Mucosa of stomach (tissue), 1 donor: ENCODE measurements around the gene PRR12.

Experiments
- H3K27me3 ChIP-seq: one replicate; pipeline ENCODE4 v1.7.0; 2013; ENCODE audit warnings: mild to moderate bottlenecking, low read length; ENCODE audit not compliant: control insufficient read depth, insufficient read depth
- H3K36me3 ChIP-seq: one replicate; pipeline ENCODE4 v1.7.0; 2013; ENCODE audit warnings: low read length; ENCODE audit not compliant: control insufficient read depth, insufficient read depth
- H3K4me1 ChIP-seq: one replicate; pipeline ENCODE4 v1.7.0; 2013; ENCODE audit warnings: mild to moderate bottlenecking, low read length; ENCODE audit not compliant: control insufficient read depth, insufficient read depth
- H3K4me3 ChIP-seq: one replicate; pipeline ENCODE4 v1.7.0; 2013; ENCODE audit warnings: low read length
- H3K9ac ChIP-seq: one replicate; pipeline ENCODE4 v1.7.0; 2013; ENCODE audit warnings: mild to moderate bottlenecking, low read length, moderate library complexity
- H3K9me3 ChIP-seq: one replicate; pipeline ENCODE4 v1.7.0; 2013; ENCODE audit warnings: mild to moderate bottlenecking, low read length, moderate library complexity; ENCODE audit not compliant: control insufficient read depth
- donor health status: Pancreatic carcinoma.

PRR12 gene, protein sequence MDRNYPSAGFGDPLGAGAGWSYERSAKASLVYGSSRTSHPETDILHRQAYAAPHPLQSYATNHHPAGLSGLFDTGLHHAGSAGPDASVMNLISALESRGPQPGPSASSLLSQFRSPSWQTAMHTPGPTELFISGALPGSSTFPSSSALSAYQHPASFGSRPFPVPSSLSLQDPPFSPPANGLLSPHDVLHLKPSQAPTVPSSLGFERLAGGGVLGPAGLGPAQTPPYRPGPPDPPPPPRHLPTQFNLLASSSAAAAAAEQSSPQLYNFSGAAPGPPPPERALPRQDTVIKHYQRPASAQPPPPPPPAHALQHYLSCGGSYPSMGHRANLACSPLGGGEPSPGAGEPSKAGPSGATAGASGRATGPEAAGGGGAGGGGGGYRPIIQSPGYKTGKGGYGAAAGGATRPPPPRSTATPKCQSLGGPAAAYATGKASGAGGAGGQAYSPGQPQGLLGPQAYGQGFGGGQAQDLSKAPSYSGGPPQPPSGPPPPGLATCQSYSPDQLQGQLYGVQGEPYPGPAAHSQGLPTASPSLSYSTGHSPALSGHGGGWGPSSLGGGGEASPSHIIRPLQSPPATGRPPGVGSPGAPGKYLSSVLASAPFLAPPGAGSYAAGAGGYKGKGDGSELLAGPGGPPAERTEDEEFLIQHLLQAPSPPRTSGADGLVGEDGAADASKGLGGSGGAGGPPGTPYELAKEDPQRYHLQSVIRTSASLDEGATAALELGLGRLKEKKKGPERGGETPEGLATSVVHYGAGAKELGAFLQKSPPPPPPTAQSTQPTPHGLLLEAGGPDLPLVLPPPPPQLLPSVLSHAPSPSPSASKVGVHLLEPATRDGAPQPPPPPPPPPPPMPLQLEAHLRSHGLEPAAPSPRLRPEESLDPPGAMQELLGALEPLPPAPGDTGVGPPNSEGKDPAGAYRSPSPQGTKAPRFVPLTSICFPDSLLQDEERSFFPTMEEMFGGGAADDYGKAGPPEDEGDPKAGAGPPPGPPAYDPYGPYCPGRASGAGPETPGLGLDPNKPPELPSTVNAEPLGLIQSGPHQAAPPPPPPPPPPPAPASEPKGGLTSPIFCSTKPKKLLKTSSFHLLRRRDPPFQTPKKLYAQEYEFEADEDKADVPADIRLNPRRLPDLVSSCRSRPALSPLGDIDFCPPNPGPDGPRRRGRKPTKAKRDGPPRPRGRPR (N-terminal part only)

GRCh38 chr19:49590971-49591730 lies at the start of gene PRR12:
Gene PRR12, plus strand, starts transcription at chr19:49591182. Its CDS starts 473 bp downstream, at chr19:49591655.
- Histone ChIP-seq H3K36me3 (no peaks in the 10 kb centered on the region), H3K9me3 (no peaks in the 10 kb centered on the region), H3K9ac (peak within 1 kb of the TSS; percentile 64), H3K4me1 (peaks cover 20% of the 10 kb centered on the region), H3K27me3 (no peaks in the 10 kb centered on the region), H3K4me3 (peak within 1 kb of the TSS; percentile 77)

DNA sequence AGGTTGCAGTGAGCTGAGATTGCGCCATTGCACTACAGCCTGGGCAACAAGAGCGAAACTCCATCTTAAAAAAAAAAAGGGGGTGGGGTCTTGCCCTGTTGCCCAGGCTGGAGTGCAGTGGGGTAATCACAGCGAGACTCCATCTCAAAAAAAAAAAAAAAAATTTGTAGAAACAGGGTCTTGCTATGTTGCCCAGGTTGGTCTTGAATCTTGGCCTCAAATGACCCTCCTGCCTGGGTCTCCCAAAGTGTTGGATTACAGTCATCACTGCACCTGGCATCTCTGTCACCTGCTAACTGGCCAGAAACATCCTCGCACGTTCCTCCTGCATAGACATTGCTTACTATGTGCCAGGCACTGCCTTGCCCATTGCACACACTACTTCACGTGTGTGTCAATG lies 49.1 kb upstream of the PRR12 start:
- Histone ChIP-seq H3K9ac (no peak overlapping the region), H3K9me3 (no peaks in the 10 kb centered on the region), H3K4me3 (no peak overlapping the region), H3K36me3 (no peaks in the 10 kb centered on the region), H3K4me1 (peaks cover 3% of the 10 kb centered on the region), H3K27me3 (no peaks in the 10 kb centered on the region)

GRCh38 chr19:49542446-49542845 lies 48.5 kb upstream of the PRR12 start:
- Histone ChIP-seq H3K9ac (no peak overlapping the region), H3K4me3 (no peak overlapping the region), H3K36me3 (no peaks in the 10 kb centered on the region), H3K4me1 (peaks cover 5% of the 10 kb centered on the region), H3K27me3 (no peaks in the 10 kb centered on the region), H3K9me3 (no peaks in the 10 kb centered on the region)

DNA sequence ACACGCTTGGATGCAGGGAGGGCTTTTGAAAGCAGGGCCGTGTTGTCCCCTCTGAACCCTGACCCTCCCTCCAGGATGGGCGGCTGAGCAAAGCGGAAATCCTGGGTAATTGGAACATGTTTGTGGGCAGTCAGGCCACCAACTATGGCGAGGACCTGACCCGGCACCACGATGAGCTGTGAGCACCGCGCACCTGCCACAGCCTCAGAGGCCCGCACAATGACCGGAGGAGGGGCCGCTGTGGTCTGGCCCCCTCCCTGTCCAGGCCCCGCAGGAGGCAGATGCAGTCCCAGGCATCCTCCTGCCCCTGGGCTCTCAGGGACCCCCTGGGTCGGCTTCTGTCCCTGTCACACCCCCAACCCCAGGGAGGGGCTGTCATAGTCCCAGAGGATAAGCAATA lies 48.0 kb upstream of the PRR12 start:
- H3K9ac ChIP-seq = no peak overlapping the region
- H3K9me3 ChIP-seq = no peaks in the 10 kb centered on the region
- no peak overlapping the region for H3K4me3 ChIP-seq
- no peaks in the 10 kb centered on the region for H3K36me3 ChIP-seq
- no peaks in the 10 kb centered on the region for H3K27me3 ChIP-seq
- H3K4me1 ChIP-seq = peaks cover 5% of the 10 kb centered on the region

GRCh38 chr19:49544154-49544553 lies 46.8 kb upstream of the PRR12 start:
- H3K4me1 ChIP-seq = peaks cover 9% of the 10 kb centered on the region
- H3K9me3 ChIP-seq = no peaks in the 10 kb centered on the region
- H3K4me3 ChIP-seq = no peak overlapping the region
- no peak overlapping the region for H3K9ac ChIP-seq
- H3K27me3 ChIP-seq = no peaks in the 10 kb centered on the region
- no peaks in the 10 kb centered on the region for H3K36me3 ChIP-seq

- no peak overlapping the region for H3K9ac ChIP-seq
- H3K27me3 ChIP-seq = no peaks in the 10 kb centered on the region
- H3K4me1 ChIP-seq = peaks cover 12% of the 10 kb centered on the region
- H3K9me3 ChIP-seq = no peaks in the 10 kb centered on the region
- H3K36me3 ChIP-seq = no peaks in the 10 kb centered on the region
- no peak overlapping the region for H3K4me3 ChIP-seq
These were observed 44.0 kb upstream of the PRR12 start for GRCh38 chr19:49546825-49547565.

- Histone ChIP-seq H3K4me3 (no peak overlapping the region), H3K9ac (no peak overlapping the region), H3K9me3 (no peaks in the 10 kb centered on the region), H3K27me3 (no peaks in the 10 kb centered on the region), H3K36me3 (no peaks in the 10 kb centered on the region), H3K4me1 (peaks cover 24% of the 10 kb centered on the region)
These were observed 41.9 kb upstream of the PRR12 start for GRCh38 chr19:49549045-49549444.

DNA sequence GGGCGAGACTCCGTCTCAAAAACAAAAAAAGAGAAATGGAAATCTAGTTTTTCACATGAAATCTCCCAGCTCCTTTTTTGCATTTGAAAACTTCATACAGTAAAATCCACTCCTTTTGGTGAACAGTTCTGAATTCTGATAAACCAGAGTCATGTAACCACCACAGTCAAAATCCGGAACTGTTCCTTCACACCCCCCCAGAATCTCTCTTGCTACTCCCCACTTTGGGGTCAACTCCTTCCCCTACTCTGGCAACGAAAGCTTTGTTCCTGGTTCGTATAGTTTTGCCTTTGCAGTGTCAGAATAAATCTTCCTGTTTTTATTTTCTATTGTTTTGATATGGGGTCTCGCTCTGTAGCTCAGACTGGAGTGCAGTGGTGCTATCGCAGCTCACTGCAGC lies 39.5 kb upstream of the PRR12 start:
- Histone ChIP-seq H3K9ac (no peak overlapping the region), H3K4me1 (peaks cover 44% of the 10 kb centered on the region), H3K36me3 (no peaks in the 10 kb centered on the region), H3K27me3 (no peaks in the 10 kb centered on the region), H3K9me3 (no peaks in the 10 kb centered on the region), H3K4me3 (no peak overlapping the region)

DNA sequence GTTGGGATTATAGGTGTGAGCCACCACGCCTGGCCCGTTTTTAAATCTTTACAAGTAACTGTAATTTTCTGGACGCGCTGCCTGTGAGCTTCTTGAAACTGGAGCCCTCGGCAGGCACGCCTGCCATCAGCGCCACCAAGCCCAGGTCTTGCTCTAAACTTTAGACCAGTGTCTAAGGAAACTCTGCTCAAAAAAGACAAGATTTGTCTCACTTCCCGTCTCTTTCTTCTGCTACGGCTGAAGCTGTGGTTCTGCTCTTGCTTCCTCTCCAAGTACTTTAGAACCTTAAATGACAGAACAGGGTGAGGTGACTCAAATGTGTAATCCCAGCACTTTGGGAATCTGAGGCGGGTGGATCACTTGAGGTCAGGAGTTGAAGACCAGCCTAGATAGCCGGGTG lies 38.2 kb upstream of the PRR12 start:
- peak overlapping the region; percentile 15 for H3K9ac ChIP-seq
- H3K27me3 ChIP-seq = no peaks in the 10 kb centered on the region
- H3K4me3 ChIP-seq = no peak overlapping the region
- H3K4me1 ChIP-seq = peaks cover 42% of the 10 kb centered on the region
- no peaks in the 10 kb centered on the region for H3K9me3 ChIP-seq
- H3K36me3 ChIP-seq = no peaks in the 10 kb centered on the region

GRCh38 chr19:49553451-49554271 lies 37.3 kb upstream of the PRR12 start:
- Histone ChIP-seq H3K9me3 (no peaks in the 10 kb centered on the region), H3K4me3 (no peak overlapping the region), H3K4me1 (peaks cover 42% of the 10 kb centered on the region), H3K9ac (peak overlapping the region; percentile 65), H3K36me3 (peaks cover 2% of the 10 kb centered on the region), H3K27me3 (no peaks in the 10 kb centered on the region)
